GM18909 (cell line): ENCODE measurements around the gene MIGA1.
"Not testable (repeated sequence)": the region's sequence is repeated elsewhere in the genome, so short reads cannot be mapped to it uniquely, and the experiment has no call there.

Experiments
- ATAC-seq: cut with Tn5 transposase; IDR thresholded peaks from one replicate; pipeline ENCODE4 v1.9.1; 2021; ENCODE audit warnings: mild to moderate bottlenecking; ENCODE audit not compliant: unreplicated experiment, poor library complexity

MIGA1 gene

DNA sequence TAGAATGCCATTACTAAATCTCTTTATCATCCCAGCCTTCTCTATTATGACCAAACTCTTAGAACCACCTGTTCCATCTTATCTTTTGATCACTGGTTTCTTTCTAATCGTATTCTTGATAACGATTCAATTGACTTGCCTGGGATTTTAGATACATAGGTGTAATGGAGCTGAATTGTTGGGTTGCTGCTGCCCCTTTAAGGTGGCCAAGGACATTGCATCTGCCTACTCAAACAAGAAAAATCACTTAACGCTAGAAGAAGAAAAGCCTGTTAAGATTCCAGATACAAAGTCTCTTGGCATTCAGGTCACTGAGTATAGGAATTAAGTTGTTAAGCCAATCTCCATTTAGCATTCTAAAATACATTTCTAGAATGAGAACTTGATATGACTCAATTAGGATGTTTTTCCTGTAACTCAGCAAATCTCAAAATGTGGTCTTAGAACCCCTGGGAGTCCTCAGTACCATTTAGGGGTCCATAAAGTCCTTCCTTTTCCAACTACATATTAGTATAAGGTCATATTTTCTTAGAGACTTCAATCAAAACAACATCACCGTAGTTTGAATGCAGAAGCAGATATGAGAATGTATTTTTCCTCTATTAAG is 121.3 kb downstream of the MIGA1 start:
- peak; percentile 64 for ATAC-seq

DNA sequence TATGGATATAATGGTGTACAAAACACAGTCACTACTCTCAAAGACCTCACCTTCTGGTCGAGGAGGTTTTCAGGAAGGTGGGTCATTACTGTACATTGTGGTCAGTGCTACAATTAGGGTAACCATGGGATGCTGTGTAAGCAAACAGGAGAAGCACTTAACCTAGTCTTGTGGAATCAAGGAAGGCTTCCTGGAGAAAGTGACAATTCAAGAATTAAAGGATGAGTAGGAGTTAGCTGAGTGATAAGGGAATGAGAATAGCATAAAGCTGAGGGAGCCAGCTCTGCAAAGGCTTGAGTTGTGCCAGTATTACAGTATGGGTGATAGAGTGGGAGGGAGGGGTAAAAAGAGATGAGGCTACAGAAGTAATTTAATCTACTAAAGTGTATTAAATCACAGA is 126.2 kb downstream of the MIGA1 start:
- ATAC-seq, result no peak

DNA sequence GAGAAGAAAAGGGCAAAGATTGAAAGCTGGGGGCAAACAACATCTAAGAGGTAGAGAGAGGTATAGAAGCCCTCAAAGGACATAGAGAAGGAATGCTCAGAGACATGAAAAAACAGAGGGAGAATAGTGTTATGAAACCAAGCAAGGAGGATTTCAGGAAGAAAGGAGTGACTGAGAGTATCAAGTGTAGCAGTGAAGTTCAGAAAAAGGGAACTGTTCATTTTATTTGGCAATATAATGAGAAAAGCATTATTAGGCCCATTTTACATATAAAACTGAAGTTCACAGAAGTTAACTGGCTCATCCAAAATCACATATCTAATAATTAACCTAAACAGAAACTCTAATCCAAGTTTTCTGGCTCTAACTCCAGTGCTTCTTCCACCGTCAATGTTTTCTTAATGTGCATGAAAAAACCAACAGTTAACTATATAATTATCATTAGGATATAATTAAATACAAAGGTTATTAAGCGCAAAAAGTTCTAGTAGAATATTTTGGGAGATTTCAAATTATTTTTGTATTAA is 126.6 kb downstream of the MIGA1 start:
- ATAC-seq, result no peak

GRCh38 chr1:77906624-77907023 is 127.2 kb downstream of the MIGA1 start:
- no peak for ATAC-seq

GRCh38 chr1:77910116-77910515 is 130.7 kb downstream of the MIGA1 start:
- no peak for ATAC-seq

GRCh38 chr1:77918918-77919317 is 139.5 kb downstream of the MIGA1 start:
- not testable (repeated sequence) for ATAC-seq

DNA sequence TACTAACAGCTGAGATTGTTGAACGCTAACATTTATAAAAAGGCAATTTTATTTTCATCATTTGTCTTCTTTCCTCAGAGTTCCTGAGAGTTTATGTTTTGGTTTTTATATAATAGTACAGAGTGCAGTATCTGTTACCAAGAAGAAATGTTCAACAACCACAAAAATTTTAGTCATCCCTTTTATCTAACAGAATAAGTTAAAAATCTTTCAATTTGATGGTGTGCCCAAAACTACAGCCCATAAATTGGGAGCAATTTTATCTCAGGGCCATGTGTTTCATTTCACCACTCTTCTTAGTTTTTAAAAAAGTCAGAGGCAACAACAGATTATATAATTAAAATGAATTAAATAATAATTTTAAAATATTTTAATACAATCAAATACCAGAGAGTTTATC is 146.1 kb downstream of the MIGA1 start:
- no peak for ATAC-seq

DNA sequence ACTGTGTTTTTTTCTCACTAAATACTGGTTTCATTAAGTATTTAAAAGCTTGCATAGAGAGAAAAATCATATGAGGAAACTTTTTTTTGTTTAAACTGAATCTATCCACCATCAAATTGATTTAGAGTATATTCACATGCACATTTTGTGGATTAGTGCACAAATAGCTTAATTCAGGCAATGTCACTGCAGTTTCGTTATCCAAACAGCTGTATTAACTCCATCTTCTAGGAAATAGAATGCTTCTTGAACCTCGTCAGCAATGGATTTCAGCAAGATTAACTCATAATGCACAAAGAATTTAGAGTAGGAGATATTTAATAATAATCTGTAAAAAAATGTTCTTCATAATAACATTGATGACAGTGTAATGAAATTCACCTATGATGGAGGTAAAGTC is 146.5 kb downstream of the MIGA1 start:
- ATAC-seq, result no peak

GRCh38 chr1:77926561-77927357 is 147.3 kb downstream of the MIGA1 start:
- no peak for ATAC-seq

- ATAC-seq, result no peak
These were observed 148.0 kb downstream of the MIGA1 start for GRCh38 chr1:77927414-77927813.
